SU-DHL-6 (cell line): Measurements from ENCODE around the gene ZMAT2.

Source experiments
- CTCF ChIP-seq: fragments of 200-600 bp; sonication (generic); IDR thresholded peaks from one replicate; pipeline ENCODE4 v1.5.1; 2017; ENCODE audit warnings: antibody characterized with exemption, mild to moderate bottlenecking, low read length, moderate library complexity; ENCODE audit not compliant: insufficient read depth, poor library complexity, severe bottlenecking
- EZH2phosphoT487 ChIP-seq: fragments of 200-600 bp; sonication (generic), shearing (Covaris generic); conservative IDR thresholded peaks from 2 replicates; pipeline ENCODE4 v1.6.1; 2018; ENCODE audit warnings: mild to moderate bottlenecking, antibody characterized with exemption, low read length, moderate library complexity, mixed read lengths

GRCh38 chr5:140718266-140718592 is 18.0 kb downstream of the ZMAT2 start:
- no peak for TF ChIP-seq CTCF
- TF ChIP-seq EZH2phosphoT487, result no peak
